GM23248 (cell line): ENCODE measurements around the gene ABCB1.

Experiments used
- EZH2 ChIP-seq: fragments of 200-600 bp; sonication (generic); IDR thresholded peaks from 2 replicates; pipeline ENCODE4 v1.6.1; 2018; ENCODE audit warnings: antibody characterized with exemption, mild to moderate bottlenecking; ENCODE audit not compliant: insufficient read depth, poor library complexity, severe bottlenecking
- EZH2phosphoT487 ChIP-seq: fragments of 200-600 bp; sonication (generic); IDR thresholded peaks from 2 replicates; pipeline ENCODE4 v1.6.1; 2018; ENCODE audit warnings: antibody characterized with exemption, moderate library complexity, mild to moderate bottlenecking, low read depth; ENCODE audit not compliant: insufficient read depth

DNA sequence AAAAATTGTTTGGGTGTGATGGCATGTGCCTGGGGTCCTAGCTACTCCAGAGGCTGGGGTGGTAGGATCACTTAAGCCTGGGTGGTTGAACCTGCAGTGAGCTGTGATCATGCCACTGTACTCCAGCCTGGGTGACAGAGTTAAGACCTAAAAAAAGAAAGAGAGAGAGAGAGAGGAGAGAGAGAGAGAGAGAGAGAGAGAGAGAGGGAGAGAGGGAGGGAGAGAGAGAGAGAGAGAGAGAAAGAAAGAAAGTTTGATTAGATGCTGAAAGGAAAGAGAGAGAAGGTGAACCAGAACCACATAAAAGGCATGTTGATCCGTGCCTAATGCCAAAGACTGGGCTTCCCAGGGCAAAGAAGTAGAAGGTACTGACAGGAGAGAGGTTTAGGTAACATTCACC, 11.1 kb downstream of the ABCB1 start:
- TF ChIP-seq EZH2 (no peak), EZH2phosphoT487 (no peak)
